Activated CD4-positive, alpha-beta T cell treated with anti-CD3 and anti-CD28 coated beads for 36 hours (primary cell): Measurements from ENCODE around the gene ARL5A. TPM values are rescaled to one million over a fixed set of nuclear protein-coding genes. Genes with fewer than 3 reads are reported as not detected.
A peak's percentile ranks its signal among the peaks of the same experiment; 100 is the strongest.

ENCODE experiments used
- ATAC-seq: fragments of 200-7000 bp; cut with Tn5 transposase; one replicate; pipeline ENCODE4 v1.10.0; 2021; ENCODE audit warnings: mild to moderate bottlenecking, moderate library complexity
- CTCF ChIA-PET: fragments of 350-600 bp; sonication (Branson Sonifier 250); formaldehyde crosslinking; loops from one replicate; lab custom pipeline; 2021; ENCODE audit warnings: antibody characterized with exemption; lab: Charles Lee
- POLR2A ChIA-PET: fragments of 350-600 bp; sonication (Branson Sonifier 250); formaldehyde crosslinking; loops from one replicate; lab custom pipeline; 2021; ENCODE audit warnings: antibody characterized with exemption, inconsistent platforms; lab: Charles Lee
- DNase-seq: peaks from one replicate; pipeline ENCODE4 v3.0.0-alpha.2; 2020
- H3K27ac Mint-ChIP-seq: one replicate; pipeline ENCODE4 v1.8.0; 2021; ENCODE audit warnings: mixed read lengths
- H3K27me3 Mint-ChIP-seq: one replicate; pipeline ENCODE4 v1.8.0; 2021; ENCODE audit warnings: mixed read lengths
- H3K36me3 Mint-ChIP-seq: one replicate; pipeline ENCODE4 v1.8.0; 2021; ENCODE audit warnings: low read depth, mixed read lengths
- H3K4me1 Mint-ChIP-seq: one replicate; pipeline ENCODE4 v1.8.0; 2021; ENCODE audit warnings: mixed read lengths
- H3K4me3 Mint-ChIP-seq: one replicate; pipeline ENCODE4 v1.8.0; 2021; ENCODE audit warnings: mild to moderate bottlenecking, moderate library complexity, mixed read lengths
- H3K9me3 Mint-ChIP-seq: one replicate; pipeline ENCODE4 v1.8.0; 2021; ENCODE audit warnings: low read depth, mixed read lengths
- intact Hi-C, 2 experiments: fragments of 100-400 bp; cut with DNase I in 1 of 2; cut with micrococcal nuclease in 1 of 2; formaldehyde crosslinking; loops; one replicate each; pipeline versions ENCODE4 v1.14.2 to v1.15.1; 2022 to 2024; cut with DNase I, micrococcal nuclease
- total RNA-seq, 2 experiments: library from RNA; stranded (reverse); gene quantifications; one replicate each; pipeline ENCODE4 v1.2.3, GENCODE V29; 2021

ARL5A gene
- total RNA-seq, 2 experiments from 2014 or later, result 60.8 to 64.9 TPM

DNA sequence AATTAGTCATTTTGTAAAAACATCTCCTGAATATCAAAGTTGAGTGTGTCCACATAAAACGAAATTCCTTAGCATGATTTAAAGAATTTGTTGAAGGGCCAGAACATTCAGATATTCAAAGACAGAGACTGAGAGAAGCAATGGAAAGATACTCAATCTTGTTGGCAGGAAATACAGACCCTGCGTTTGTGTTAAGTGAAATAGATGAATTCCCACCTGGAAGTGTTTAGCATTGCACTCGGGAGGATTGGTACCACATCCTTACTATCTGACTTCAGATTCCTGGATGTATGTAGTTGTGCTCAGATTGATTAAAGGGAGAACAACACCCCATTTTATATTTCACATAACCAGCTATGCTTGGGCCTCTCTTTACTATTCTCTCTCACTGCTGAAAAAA is 9.7 kb upstream of the ARL5A start:
- Mint-ChIP-seq H3K4me1 (peaks cover under 1% of the 10 kb centered on the region), H3K27me3 (no peaks in the 10 kb centered on the region), H3K9me3 (no peaks in the 10 kb centered on the region), H3K27ac (no peak overlapping the region), H3K36me3 (no peaks in the 10 kb centered on the region), H3K4me3 (no peak overlapping the region)
- ATAC-seq, result no peak
- DNase-seq, result no peak
- ChIA-PET POLR2A (no interaction called here), CTCF (interaction anchor here (0.7 to 2.0 kb wide), 3 partner anchors 8 to 308 kb away, joined by 3 to 4 read pairs (median 3); no protein-coding TSS in a partner anchor)
- intact Hi-C loops, result no loop called here

DNA sequence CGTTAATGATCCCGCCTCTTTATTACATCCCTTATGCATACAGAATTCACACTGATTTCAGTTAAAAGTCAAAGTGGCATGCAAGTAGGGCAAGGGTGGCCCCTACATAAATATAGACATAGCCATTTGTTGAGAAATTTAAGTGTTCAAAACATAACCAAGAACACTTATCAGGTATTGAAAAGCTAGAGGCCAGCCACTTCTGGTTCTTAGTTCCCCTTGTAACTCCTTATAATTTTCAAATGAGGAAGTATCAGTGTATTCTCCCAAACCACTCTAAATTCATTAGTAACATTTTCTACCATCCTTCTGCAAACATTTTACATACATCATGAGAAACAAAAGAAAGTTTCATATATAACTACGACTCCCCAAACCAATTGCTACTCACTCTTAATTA is 5.8 kb upstream of the ARL5A start:
- ChIA-PET POLR2A (no interaction called here), CTCF (no interaction called here)
- H3K36me3 Mint-ChIP-seq, result no peaks in the 10 kb centered on the region
- peaks cover 3% of the 10 kb centered on the region for H3K4me1 Mint-ChIP-seq
- intact Hi-C loops, result no loop called here
- ATAC-seq, result no peak
- H3K4me3 Mint-ChIP-seq, result no peak overlapping the region
- H3K27ac Mint-ChIP-seq, result no peak overlapping the region
- no peak for DNase-seq
- no peaks in the 10 kb centered on the region for H3K9me3 Mint-ChIP-seq
- no peaks in the 10 kb centered on the region for H3K27me3 Mint-ChIP-seq

DNA sequence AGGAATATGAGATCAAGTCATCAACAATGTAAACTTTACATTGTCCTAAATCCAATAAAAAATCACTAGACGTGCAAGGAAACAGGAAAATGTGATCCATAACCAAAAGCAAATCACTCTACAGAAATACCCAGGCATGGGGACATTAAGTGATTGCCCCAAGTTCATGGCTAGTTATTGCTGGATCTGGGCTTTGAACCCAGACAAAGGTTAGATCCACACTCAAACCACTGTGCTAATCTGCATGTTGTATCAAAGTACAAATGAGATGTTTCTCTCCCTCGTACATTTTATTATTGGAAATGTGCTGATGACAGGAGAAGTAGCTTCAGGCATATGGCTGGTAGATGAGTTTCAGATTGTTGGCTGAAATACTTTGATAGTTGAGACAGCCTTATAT is 2.7 kb upstream of the ARL5A start:
- Mint-ChIP-seq H3K9me3 (no peaks in the 10 kb centered on the region), H3K4me1 (peaks cover 22% of the 10 kb centered on the region), H3K36me3 (no peaks in the 10 kb centered on the region), H3K27ac (no peak overlapping the region), H3K27me3 (no peaks in the 10 kb centered on the region), H3K4me3 (no peak overlapping the region)
- ATAC-seq (no peak), DNase-seq (no peak)
- intact Hi-C loops, result no loop called here
- ChIA-PET CTCF (interaction anchor here (1.1 kb wide), 1 partner anchor 7 kb away, joined by 3 read pairs; no protein-coding TSS in a partner anchor), POLR2A (interaction anchor here (0.6 to 0.7 kb wide), 2 partner anchors 11 to 474 kb away, joined by 3 to 4 read pairs; no protein-coding TSS in a partner anchor)

DNA sequence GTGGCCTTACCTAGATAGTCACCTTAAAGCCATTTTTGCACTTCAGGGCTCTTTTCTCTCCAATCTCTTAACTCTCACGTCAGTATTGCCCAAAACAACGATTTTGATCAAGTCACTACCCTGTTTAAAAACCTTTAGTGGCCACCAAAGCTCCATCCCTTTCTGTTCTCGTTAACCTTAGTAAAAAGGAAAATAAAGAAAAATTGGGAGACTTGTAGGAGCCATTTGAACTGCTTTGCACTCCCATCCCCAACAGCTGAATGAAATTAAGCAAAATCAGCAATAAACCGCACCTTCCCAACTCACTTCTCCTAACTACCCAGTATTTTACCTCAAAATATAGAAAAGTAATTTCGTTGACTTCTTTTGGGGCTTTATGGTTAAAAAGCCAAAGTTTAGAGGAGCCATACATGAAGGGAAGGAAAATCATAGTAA is 686 bp upstream of the ARL5A start:
- no peak for ATAC-seq
- H3K9me3 Mint-ChIP-seq, result no peaks in the 10 kb centered on the region
- H3K27ac Mint-ChIP-seq, result peak overlapping the region; percentile 94
- no peaks in the 10 kb centered on the region for H3K27me3 Mint-ChIP-seq
- ChIA-PET POLR2A (interaction anchor here (1.0 kb wide), 1 partner anchor 17 kb away, joined by 3 read pairs; no protein-coding TSS in a partner anchor), CTCF (interaction anchor here (0.6 to 2.0 kb wide), 5 partner anchors 9 to 197 kb away, joined by 3 to 8 read pairs (median 4); no protein-coding TSS in a partner anchor)
- peaks cover 42% of the 10 kb centered on the region for H3K4me1 Mint-ChIP-seq
- DNase-seq, result no peak
- peaks cover 4% of the 10 kb centered on the region for H3K36me3 Mint-ChIP-seq
- H3K4me3 Mint-ChIP-seq, result peak overlapping the region; percentile 97
- intact Hi-C loops, result loop anchor here (1.0 to 10.0 kb wide), 10 partner anchors 9 to 889 kb away; partner anchors contain the start of genes ARL6IP6 (in 1 of the 2), NMI (in 1 of the 2) and STAM2 (in 1 of the 2)

GRCh38 chr2:151827564-151828142 is 568 bp downstream of the ARL5A start:
- Mint-ChIP-seq H3K36me3 (peaks cover 4% of the 10 kb centered on the region), H3K4me1 (peaks cover 54% of the 10 kb centered on the region), H3K4me3 (peak overlapping the region; percentile 97), H3K9me3 (no peaks in the 10 kb centered on the region), H3K27me3 (no peaks in the 10 kb centered on the region), H3K27ac (peak overlapping the region; percentile 85)
- intact Hi-C loops, result loop anchor here (1.0 to 10.0 kb wide), 11 partner anchors 7 to 891 kb away; partner anchors contain the start of genes ARL6IP6 (in 1 of the 2), NMI (in 1 of the 2) and STAM2 (in 1 of the 2)
- peak; percentile 21 for ATAC-seq
- DNase-seq, result peak; percentile 38
- ChIA-PET POLR2A (interaction anchor here (1.0 kb wide), 1 partner anchor 18 kb away, joined by 3 read pairs; no protein-coding TSS in a partner anchor), CTCF (interaction anchor here (0.5 to 2.0 kb wide), 4 partner anchors 8 to 211 kb away, joined by 3 to 8 read pairs (median 4); no protein-coding TSS in a partner anchor)

- POLR2A ChIA-PET, result no interaction called here
- H3K4me1 Mint-ChIP-seq, result peaks cover 61% of the 10 kb centered on the region
Observed at GRCh38 chr2:151826737-151827157, 1.5 kb downstream of the ARL5A start.

GRCh38 chr2:151824886-151825285 is 3.3 kb downstream of the ARL5A start:
- DNase-seq (no peak), ATAC-seq (no peak)
- intact Hi-C loops, result loop anchor here (5.0 to 10.0 kb wide), 7 partner anchors 188 to 747 kb away; partner anchors contain the start of genes NMI (in 1 of the 2) and STAM2 (in 1 of the 2)
- CTCF ChIA-PET, result interaction anchor here (0.7 to 1.0 kb wide), 2 partner anchors 18 to 103 kb away, joined by 3 read pairs; no protein-coding TSS in a partner anchor
- H3K27ac Mint-ChIP-seq, result no peak overlapping the region
- no peaks in the 10 kb centered on the region for H3K9me3 Mint-ChIP-seq
- no peaks in the 10 kb centered on the region for H3K27me3 Mint-ChIP-seq
- no peak overlapping the region for H3K4me3 Mint-ChIP-seq
- POLR2A ChIA-PET, result no interaction called here
- peaks cover 78% of the 10 kb centered on the region for H3K4me1 Mint-ChIP-seq
- peaks cover 10% of the 10 kb centered on the region for H3K36me3 Mint-ChIP-seq

More at GRCh38 chr2:151826737-151827157, 1.5 kb downstream of the ARL5A start:
- Mint-ChIP-seq H3K4me3 (peak overlapping the region; percentile 97), H3K27me3 (no peaks in the 10 kb centered on the region), H3K9me3 (no peaks in the 10 kb centered on the region), H3K27ac (peak overlapping the region; percentile 78), H3K36me3 (peaks cover 4% of the 10 kb centered on the region)
- ATAC-seq (no peak), DNase-seq (no peak)
- CTCF ChIA-PET, result interaction anchor here (1.4 kb wide), 1 partner anchor 10 kb away, joined by 5 read pairs; no protein-coding TSS in a partner anchor
- intact Hi-C loops, result loop anchor here (2.0 to 10.0 kb wide), 8 partner anchors 52 to 746 kb away; partner anchors contain the start of genes NMI (in 1 of the 2) and STAM2 (in 1 of the 2)

- no peak overlapping the region for H3K4me3 Mint-ChIP-seq
- peaks cover 14% of the 10 kb centered on the region for H3K36me3 Mint-ChIP-seq
Observed at GRCh38 chr2:151823651-151824050, 4.6 kb downstream of the ARL5A start.

GRCh38 chr2:151819920-151820319 is 8.3 kb downstream of the ARL5A start:
- Mint-ChIP-seq H3K27me3 (no peaks in the 10 kb centered on the region), H3K4me1 (peaks cover 61% of the 10 kb centered on the region), H3K9me3 (no peaks in the 10 kb centered on the region), H3K27ac (peak overlapping the region; percentile 73), H3K4me3 (no peak overlapping the region), H3K36me3 (peaks cover 22% of the 10 kb centered on the region)
- DNase-seq (no peak), ATAC-seq (peak; percentile 97)
- intact Hi-C loops, result loop anchor here (1.0 to 10.0 kb wide), 4 partner anchors 8 to 585 kb away; partner anchors contain the start of gene ARL5A (in 2 of the 2)
- ChIA-PET POLR2A (interaction anchor here (0.6 kb wide), 3 partner anchors 11 to 397 kb away, joined by 3 to 4 read pairs (median 4); no protein-coding TSS in a partner anchor), CTCF (interaction anchor here (0.6 to 1.6 kb wide), 7 partner anchors 8 to 323 kb away, joined by 3 to 4 read pairs (median 3); partner anchors contain the start of gene ARL5A)

More at GRCh38 chr2:151823651-151824050, 4.6 kb downstream of the ARL5A start:
- Mint-ChIP-seq H3K9me3 (no peaks in the 10 kb centered on the region), H3K4me1 (peaks cover 80% of the 10 kb centered on the region), H3K27me3 (no peaks in the 10 kb centered on the region), H3K27ac (no peak overlapping the region)
- ChIA-PET POLR2A (no interaction called here), CTCF (interaction anchor here (0.6 kb wide), 1 partner anchor 57 kb away, joined by 3 read pairs; no protein-coding TSS in a partner anchor)
- intact Hi-C loops, result loop anchor here (5.0 to 10.0 kb wide), 3 partner anchors 186 to 581 kb away; no protein-coding TSS in a partner anchor
- ATAC-seq (no peak), DNase-seq (no peak)

DNA sequence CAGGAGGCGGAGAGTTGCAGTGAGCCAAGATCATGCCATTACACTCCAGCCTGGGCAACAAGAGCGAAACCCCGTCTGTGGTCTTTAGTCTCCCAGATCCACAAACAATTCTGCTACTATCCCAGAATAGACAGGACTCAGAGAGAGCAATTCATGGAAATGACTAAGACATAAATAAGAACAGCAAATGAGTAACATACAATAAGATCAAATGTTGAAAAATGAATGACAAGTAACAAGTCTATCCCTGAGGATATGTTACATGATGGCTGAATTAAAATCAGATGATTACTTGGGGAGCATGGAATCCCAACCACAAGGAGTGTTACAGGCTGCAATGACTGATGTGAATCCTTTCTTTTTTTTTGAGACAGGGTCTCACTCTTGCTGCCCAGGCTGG is 10.3 kb downstream of the ARL5A start:
- Mint-ChIP-seq H3K27ac (no peak overlapping the region), H3K9me3 (no peaks in the 10 kb centered on the region), H3K27me3 (no peaks in the 10 kb centered on the region), H3K4me1 (peaks cover 41% of the 10 kb centered on the region), H3K36me3 (peaks cover 30% of the 10 kb centered on the region), H3K4me3 (no peak overlapping the region)
- DNase-seq, result no peak
- no peak for ATAC-seq
- ChIA-PET CTCF (no interaction called here), POLR2A (no interaction called here)
- intact Hi-C loops, result no loop called here

- POLR2A ChIA-PET, result no interaction called here
- intact Hi-C loops, result no loop called here
- H3K4me1 Mint-ChIP-seq, result peaks cover 31% of the 10 kb centered on the region
- CTCF ChIA-PET, result interaction anchor here (0.6 to 1.2 kb wide), 5 partner anchors 9 to 208 kb away, joined by 3 to 5 read pairs (median 4); partner anchors contain the start of gene ARL5A
- no peak for ATAC-seq
- no peaks in the 10 kb centered on the region for H3K27me3 Mint-ChIP-seq
- peaks cover 38% of the 10 kb centered on the region for H3K36me3 Mint-ChIP-seq
- no peak for DNase-seq
- H3K4me3 Mint-ChIP-seq, result no peak overlapping the region
- peaks cover 2% of the 10 kb centered on the region for H3K9me3 Mint-ChIP-seq
- H3K27ac Mint-ChIP-seq, result no peak overlapping the region
Observed at GRCh38 chr2:151816843-151817242, 11.4 kb downstream of the ARL5A start.
